T-helper 1 cell treated with Interleukin-12 subunit alpha and Interleukin-12 subunit beta and Interleukin-4 antibody, amounts not matched to agents 30 ng/mL and 1 ng/mL, for 36 hours (primary cell): ENCODE data around the gene FMOD. TPM values are rescaled to one million over a fixed set of nuclear protein-coding genes. Genes with fewer than 3 reads are reported as not detected.

ENCODE experiments used
- intact Hi-C: fragments of 100-400 bp; cut with micrococcal nuclease; formaldehyde crosslinking; loops from one replicate; pipeline ENCODE4 v1.15.1; 2024
- total RNA-seq: library from RNA; stranded (reverse); gene quantifications from 2 replicates; pipeline ENCODE4 v1.2.3, GENCODE V29; 2022

The FMOD gene
- total RNA-seq = 0.15 and 0.39 TPM in 2 replicates

DNA sequence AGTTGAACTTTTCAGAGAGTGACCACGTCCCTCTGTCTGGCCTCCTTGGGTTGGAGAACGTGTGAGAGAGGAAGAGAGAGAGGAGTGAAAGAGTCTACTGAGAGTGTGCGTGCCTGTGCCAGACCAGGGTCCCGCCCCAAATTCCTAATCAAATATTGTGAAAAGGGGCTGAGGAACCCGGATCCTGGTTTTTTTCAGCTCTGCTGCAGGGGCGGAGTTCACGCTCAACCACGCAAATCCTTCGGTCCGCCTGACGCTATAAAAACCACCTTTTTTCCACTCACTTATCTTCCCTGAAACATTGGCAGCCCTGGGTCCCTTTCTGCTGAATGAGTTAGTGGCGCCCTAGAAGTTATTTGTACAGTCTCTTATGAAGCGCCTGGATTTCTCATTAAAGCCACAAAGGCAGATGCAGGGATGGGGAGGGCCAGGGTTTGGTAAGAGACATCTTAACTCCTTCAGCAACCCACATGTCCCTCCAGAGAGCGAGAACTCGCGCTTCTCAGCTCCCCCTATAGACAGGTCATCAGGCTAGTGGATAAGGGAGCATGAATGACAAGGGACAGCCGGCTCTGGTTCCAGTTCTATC is at the start of gene FMOD:
FMOD (minus strand) TSS at position 86 of the 589 bp plus-strand sequence. CDS start 2,852 bp downstream, outside the sequence.
- intact Hi-C loops = loop anchor here (5.0 kb wide), 1 partner anchor 154 kb away; no protein-coding TSS in a partner anchor

DNA sequence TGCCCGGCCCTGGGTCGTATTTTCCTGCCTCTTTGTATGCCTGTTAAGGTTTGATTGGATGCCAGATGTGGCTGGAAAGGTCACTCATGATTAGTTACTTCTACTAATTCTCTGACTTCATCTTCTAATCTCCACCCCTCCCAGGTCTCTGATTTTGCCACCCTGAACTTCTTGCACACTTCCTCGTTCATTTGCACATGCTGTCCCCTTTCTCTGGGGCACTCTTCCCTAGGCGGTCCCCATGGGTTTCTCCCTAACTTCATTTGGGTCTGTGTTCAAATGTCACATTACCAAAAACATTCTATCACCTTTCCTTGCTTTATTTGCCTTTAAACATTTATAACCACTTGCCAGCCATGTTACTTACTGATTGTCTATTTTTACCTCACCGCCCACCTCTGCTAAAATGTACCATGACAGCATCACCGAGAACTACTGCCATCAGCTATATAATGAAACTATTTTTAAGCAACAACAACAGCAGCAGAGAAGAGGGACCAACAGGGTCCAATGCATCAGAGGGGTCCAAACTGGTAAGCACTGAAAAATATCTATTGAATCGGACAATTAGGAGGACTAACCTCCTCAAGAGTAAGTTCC is 45.8 kb upstream of the FMOD start:
- intact Hi-C loops = no loop called here

DNA sequence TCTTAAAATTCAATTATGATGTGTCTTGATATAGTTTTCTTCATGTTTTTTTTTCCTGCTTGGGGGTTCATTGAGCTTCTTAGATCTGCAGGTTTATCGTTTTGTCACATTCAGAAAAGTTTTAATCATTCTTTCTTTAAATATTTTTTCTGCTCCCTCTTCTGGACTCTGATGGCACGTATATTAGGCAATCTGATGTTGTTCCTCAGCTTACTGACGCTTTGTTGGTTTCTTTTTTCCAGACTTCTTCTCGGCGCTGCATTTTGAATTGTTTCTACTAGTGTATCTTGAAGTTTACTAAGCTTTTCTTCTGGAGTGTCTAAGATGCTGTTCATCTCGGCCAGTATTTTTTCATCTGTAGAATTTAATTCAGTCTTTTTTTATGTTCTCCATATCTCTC is 44.8 kb upstream of the FMOD start:
- intact Hi-C loops = no loop called here

DNA sequence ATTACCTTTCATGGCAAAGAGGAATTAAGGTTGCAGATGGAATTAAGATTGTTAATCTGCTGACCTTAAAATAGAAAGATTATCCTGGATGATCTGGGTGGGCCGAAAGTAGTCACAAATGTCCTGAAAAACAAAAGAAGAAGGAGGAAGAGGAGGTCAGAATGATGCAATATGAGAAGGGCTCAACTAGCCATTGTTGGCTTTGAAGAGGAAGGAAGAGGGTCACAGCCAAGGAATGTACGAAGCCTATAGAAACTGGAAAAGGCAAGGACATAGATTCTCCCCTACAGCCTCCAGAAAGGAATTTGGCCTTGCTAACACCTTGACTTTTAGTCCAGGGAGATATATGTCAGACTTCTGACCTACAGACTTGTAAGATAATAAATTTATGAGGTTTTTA is 39.4 kb upstream of the FMOD start:
- intact Hi-C loops = no loop called here

DNA sequence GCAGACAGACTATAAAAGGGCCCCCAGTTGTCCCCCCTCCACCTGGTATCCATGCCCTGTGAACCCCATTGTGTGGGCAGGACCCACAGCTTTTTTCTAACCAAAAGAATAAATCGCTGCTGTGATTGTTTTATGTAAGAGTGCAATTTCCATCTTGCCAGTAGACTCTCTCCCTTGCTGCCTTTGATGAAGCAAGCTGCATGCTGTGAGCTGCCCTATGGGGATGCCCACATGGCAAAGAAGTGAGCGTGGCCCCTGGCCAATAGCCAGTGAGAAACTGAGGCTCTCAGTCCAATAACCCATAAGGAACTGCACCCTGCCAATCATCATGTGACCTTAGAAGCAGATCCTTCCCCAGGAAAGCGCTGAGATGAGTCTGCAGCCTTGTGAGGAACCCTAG is 37.8 kb upstream of the FMOD start:
- intact Hi-C loops = no loop called here

DNA sequence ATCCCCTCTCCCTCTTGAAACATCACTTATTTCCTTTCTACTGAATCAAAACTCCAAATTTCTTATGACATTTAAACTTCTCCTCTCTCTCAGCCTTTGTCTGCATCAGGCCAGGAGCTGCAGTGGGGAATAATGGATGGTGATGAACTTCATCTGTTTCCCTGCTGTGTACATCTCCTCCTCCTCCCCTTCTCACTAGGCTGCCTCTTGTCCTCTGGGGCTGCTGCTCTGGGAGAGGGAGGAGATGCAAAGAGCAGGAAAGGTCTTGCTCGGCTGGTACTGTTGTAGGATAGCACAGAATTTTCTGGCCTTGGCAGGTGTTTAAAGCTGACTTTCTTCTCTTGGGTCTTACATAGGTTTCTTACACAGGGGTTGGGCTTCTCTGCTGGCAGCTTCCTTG is 31.1 kb upstream of the FMOD start:
- intact Hi-C loops = no loop called here

DNA sequence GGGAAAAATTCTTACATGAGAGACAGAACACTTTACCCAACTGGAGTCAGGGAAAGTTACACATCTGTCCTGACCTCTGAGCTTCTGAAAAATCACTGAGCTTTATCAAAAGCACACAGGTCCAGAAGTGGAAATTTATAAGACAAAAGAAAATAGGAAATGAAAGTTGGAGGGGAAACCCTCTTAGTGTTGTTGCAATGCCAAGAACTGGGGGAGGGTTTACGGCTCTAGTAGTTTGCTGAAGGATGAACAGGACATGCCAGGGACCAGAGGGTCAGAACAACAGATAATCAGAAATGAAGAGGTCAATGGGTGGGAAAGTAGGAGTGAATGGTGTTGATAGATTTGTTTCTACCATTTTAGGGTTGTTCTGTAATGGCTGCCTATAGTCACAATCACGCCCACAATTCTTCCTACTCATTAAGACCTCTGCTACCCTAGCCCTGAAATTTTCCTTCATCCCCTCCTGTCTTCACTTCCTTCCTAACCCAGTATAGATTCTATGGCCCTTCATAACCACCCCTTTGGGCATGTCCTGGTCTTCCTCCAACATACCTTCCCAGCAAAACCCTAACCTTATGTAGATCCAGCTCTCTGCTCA is 30.3 kb upstream of the FMOD start:
- intact Hi-C loops = no loop called here

DNA sequence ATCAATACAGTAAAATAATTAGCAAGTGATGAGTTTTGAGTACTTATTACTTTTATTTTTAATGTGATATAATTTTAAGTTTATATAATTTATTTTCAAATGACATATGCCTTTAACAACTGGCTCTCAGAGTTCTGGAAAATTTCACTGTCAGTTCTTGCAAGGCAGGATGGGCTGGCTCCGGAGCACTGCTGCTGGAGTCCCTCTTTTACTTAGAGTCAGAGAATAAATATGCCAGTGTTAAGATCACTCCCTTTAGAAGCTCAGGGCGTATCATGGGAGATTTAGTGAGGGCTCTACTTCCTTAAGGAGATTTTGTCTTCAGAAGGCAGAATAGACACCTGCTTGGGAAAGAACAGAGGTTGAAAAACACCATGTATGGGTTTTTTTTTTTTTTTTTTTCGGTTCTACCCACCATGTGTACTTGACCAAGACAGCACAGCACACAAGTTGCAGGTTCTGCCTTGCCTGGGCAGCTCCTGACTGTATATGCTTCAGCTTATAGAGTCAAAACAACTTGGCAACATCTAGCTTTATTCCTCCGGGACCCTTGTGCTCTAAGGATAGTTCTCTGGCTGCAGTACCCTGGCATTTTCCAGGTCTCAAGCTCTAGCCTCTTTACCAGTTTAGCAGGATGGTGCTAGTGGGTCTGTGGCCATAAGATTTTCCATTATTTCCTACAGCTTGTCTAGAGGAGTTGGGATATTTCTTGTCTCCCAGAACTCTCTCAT is 29.7 kb upstream of the FMOD start:
- intact Hi-C loops = no loop called here

DNA sequence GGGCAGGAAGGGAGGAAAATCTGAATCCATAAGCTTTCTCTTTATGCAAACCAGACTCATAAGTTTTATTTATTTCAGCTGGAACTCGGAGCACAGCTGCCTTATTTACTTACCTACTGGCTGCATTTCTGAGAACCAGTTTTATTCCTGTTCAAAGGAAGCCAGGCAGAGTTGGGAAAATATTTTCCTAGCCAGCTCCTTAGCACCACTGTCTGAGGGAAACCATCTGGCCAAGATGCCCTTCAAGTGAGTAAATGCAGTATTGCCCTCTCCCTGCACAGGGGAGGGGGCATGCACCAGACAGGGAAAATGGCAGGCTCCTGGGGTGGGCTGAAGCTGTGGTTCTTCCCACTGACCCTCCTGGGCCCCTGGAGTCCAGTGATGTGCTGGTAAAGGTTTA is 28.9 kb upstream of the FMOD start:
- intact Hi-C loops = no loop called here

DNA sequence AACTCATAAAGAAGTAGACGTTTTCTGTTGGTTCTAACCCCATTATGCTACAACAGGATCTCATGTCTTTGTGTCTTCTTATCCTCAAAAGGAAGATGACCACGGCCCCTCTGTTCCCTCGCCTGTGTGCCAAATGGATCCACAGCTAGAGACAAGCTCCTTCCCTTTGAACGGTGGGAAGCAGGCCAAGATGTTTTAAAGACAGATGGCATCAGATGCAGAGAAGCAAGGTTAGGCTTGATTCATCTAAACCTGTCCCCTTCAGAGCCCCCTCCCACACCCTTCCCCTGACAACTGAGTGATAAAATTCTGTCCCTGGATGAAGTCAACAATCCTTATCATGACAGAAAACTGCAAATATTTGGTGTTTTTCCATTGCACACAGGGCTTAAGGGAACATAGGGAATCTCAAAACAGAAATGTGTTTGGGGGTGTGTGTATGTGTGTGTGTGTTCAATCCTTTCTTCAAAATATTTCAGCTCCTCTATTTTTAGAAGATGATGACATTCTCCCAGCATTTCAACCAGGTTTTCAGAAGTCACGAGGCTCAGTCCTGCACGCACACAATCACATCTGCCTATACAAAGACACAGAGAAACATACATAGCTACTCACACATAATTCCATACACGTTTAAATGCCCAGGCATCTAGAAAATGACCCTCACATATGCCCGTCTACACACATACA is 27.8 kb upstream of the FMOD start:
- intact Hi-C loops = no loop called here

DNA sequence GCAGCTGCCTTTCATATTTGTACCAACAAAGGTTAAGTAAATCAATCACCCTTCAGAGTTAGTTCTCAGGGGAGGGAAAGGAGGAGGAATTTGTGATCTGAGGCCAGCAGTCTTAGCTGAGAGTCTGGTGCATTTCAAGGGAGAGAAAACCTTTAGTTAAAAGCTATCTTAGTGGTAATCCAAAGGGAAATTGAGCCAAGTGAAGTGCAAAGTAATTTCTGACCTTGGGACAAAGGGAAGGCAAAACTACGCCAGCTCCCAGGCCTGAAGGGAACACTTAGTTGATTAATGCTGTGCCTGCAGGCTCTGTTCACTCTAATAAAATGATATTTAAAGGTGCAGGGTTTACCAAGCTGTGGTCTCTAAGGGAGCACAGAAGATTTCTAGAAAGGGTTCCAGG is 23.1 kb upstream of the FMOD start:
- intact Hi-C loops = no loop called here

DNA sequence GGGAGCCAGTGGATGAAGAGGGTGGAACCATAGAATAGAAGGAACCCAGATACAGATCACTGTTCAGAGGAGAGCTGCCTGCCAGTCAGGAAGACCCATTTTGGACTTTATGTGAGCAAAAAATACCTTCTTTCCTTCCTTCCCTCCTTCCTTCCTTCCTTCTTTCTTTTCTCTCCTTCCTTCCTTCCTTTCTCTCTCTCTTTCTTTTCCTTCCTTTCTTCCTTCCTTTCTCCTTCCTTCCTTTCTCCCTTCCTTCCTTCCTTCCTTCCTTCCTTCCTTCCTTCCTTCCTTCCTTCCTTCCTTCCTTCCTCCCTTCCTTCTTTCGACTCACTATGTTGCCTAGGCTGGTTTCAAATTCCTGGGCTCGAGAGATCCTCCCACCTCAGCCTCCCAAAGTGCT is 22.1 kb upstream of the FMOD start:
- intact Hi-C loops = no loop called here

DNA sequence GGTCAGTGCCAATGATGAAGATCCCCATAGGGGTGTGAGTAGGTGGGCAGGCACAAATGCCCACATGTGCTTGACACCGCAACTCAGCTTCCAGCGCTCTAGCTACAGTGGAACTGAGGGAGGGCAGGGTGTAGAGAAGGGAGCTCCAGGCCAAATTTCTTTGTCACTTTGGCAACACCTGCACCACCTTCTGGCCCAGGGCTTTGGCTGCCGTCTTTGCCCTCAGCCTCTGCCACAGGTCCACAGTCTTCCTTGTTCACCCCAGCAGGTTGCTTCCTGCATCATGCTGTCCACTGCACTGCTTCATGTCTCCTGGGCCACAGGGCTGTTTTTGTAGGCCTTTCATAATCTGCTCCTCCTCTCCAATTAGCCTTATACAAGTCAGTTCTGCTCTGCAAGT is 20.4 kb upstream of the FMOD start:
- intact Hi-C loops = no loop called here

DNA sequence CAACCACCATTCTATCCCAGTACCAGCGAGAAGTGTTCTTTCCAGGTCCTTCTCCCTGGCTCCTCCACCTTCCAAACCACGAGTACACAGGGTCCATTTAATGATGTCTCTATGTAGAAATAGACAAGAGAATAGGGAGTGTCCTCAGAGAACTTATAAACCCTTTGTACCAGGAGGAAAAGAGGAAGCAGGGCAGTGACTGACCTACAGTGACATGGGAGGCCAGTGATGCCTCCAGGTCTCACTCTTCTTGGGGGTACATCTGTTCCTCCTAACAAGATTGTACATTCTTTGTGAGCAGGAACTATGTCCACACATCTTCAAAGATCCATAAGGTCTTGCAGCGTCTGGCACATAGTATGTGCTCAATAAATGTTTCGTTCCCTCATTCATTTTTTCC is 18.7 kb upstream of the FMOD start:
- intact Hi-C loops = no loop called here

DNA sequence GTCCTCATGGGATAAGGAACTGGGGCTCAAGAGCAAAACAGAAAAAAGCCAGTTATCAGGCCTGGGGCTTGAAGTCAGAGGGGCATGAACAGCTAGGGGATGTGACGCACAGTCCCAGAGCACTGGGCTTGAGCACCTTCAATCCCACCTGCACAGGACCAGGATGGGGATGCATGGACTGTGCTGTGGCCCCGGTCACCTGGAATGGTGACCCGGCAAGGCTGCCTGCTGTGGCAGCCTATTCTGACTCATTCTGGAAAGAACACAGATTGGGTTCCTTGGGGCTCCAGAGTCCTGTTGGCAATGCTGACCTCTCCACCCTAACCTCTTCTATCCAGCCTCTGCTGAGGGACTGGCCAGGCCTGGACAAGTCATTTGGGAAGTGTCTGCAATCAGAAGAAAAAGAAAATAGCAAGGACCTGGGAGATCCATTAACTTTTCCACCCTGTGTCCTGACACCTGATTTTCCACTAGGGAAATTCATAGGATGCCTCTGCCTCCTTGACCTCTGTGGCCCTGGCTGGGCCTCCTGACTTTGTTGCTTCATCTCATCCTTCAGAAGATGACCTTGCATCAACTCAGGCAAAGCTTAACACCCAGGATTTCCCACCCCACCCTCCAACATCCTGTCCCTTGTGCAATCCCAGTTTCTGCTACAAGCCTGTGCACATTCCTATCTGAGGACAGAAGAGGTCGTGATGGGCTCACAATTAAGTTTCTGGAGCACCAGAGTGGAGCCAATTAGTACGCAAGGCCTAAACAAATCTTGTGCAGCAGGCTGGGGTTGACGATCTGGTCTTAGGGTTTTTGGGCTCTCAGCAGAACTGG is 17.9 kb upstream of the FMOD start:
- intact Hi-C loops = no loop called here

DNA sequence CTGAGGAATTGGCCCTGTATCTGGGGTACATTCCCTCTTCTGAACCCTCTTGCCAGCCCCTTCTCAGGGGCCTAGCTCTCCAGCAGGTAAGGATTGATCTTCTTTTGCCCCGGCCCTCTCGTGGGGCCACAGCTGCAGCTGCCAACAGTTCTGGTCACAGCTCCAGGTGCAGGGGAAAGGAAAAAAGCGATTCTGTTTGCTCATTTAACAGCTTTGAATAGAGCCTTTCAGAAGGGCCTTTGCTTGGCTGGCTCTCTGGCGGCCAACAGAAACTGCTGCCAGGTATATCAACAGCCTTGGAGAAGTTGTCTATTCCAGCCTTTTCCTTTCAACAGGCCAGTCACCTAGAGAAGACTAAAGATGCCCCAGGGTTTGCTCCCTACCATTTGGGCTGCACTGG is 16.1 kb upstream of the FMOD start:
- intact Hi-C loops = no loop called here

DNA sequence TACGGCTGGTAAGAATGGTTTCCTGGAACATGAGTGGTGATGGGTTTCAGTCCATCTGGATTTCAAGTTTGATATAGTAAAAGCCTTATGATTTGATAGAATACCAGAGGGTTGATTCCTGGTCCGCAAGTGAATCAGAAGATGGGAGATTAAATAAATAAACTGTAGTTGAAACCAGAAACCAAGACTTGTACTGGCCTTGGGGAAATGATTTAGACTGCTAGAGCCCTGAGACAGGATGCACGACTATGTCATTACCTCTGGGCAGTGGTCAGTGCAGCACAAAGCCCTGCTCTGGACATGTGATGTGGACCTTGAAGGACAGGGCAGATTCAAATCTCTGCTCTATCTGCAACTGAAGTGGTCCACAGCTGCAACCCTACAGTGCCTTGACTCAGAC is 15.6 kb upstream of the FMOD start:
- intact Hi-C loops = no loop called here

DNA sequence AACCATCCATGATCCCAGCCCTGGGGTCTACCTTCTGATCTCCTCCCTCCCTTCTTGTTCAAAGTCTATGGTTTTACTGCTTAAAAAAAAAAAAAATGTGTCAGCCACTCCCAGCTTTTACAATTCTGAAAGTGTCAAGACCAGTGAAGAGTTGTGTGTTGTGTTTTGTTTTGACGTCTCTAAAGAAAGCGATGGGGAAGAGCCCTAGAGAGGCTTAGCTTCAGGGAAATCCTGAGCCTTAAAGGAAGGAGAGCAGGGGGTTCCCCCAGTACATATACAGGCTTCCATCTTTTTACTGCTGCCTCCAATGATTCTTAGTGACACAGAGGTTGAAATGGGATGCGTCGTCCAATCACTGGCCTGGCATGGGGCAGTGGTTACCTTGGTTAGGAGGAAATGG is 13.9 kb upstream of the FMOD start:
- intact Hi-C loops = no loop called here

DNA sequence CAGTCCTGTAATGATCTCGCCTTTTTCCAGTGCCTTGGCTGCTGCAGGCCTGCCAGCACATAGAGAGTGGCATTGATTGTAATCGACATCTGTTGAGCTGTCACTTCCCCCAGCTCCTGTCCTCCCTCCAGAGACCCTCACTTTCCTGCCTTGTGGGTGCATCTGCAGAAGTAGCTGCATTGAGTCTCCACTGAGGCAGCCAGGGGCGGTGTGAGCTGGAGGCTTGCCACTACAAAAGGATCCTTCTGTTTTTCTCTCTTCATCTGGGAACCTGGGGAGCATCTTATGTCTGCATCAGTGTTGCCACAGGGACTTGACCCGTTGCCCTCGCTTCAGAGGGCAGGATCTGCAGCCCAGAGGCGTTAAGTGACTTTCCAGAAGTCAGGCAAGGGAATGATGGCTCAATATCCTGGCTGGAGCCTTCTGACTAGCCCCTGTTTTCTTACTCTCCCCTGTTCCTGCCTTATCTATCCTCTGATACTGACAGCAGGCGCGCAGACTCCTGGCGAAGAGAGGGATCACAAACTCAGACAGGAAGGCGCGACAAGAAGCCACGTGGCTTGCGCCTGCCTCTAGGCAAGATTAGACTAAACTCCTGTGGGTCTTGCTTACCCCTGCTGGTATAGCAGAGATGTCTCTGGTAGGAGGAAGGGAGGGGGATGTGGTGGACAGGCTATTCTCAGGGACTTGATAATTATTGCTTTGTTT is 13.3 kb upstream of the FMOD start:
- intact Hi-C loops = no loop called here

DNA sequence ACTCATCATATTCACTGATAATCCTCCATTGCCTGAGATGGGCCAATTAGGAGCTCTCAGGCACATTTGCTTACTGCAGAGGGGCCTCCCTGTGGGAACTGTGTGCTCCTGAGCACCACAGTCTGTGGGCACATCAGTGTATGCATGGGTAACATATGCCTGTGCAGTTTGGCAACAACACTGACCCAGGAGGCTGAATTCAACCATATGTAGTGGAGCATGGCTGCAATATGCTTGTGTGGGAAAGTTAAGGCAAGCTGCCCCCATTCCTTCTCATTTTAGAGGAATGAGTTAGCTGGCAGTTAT is 11.8 kb upstream of the FMOD start:
- intact Hi-C loops = no loop called here
